Immature natural killer cell (primary cell): Measurements from ENCODE around the gene RNF157. TPM values are rescaled to one million over a fixed set of nuclear protein-coding genes. Genes with fewer than 3 reads are reported as not detected.

ENCODE experiments used
- DNase-seq, 3 donors: peaks; one replicate each; pipeline ENCODE4 v3.0.0; 2022; ENCODE audit warnings: mixed read lengths in 1 of 3
- H3K27ac Mint-ChIP-seq, 6 donors: one replicate each; pipeline ENCODE4 v1.8.0; 2020; ENCODE audit warnings: mixed read lengths in 6 of 6, mild to moderate bottlenecking in 5 of 6, inconsistent platforms in 4 of 6, moderate library complexity in 3 of 6
- H3K27me3 Mint-ChIP-seq, 3 donors: one replicate each; pipeline ENCODE4 v1.8.0; 2020 to 2021; ENCODE audit warnings: low read depth in 3 of 3, mild to moderate bottlenecking in 3 of 3, mixed read lengths in 3 of 3, moderate library complexity in 3 of 3, inconsistent platforms in 1 of 3
- H3K36me3 Mint-ChIP-seq, 3 donors: one replicate each; pipeline ENCODE4 v1.8.0; 2020; ENCODE audit warnings: mixed read lengths in 3 of 3, inconsistent platforms in 2 of 3, mild to moderate bottlenecking in 2 of 3
- H3K4me1 Mint-ChIP-seq, 2 donors: one replicate each; pipeline ENCODE4 v1.8.0; 2020; ENCODE audit warnings: inconsistent platforms in 2 of 2, mild to moderate bottlenecking in 2 of 2, mixed read lengths in 2 of 2, moderate library complexity in 1 of 2
- H3K4me3 Mint-ChIP-seq, 5 donors: one replicate each; pipeline ENCODE4 v1.8.0; 2020; ENCODE audit warnings: mild to moderate bottlenecking in 5 of 5, mixed read lengths in 5 of 5, inconsistent platforms in 3 of 5, moderate library complexity in 3 of 5
- H3K9me3 Mint-ChIP-seq, 6 donors: one replicate each; pipeline ENCODE4 v1.8.0; 2020; ENCODE audit warnings: mild to moderate bottlenecking in 6 of 6, mixed read lengths in 6 of 6, inconsistent platforms in 4 of 6, moderate library complexity in 3 of 6
- polyA plus RNA-seq, 3 donors: library from polyadenylated mRNA; unstranded; fragments of 300-500 nt; fragmentation: Illumina TruSeq; gene quantifications; one replicate each; pipeline ENCODE4 v1.2.3, GENCODE V29; 2021

The RNF157 gene
- polyA plus RNA-seq, 3 donors from 2014 or later: 0.69 to 3.0 (median 1.2) TPM

DNA sequence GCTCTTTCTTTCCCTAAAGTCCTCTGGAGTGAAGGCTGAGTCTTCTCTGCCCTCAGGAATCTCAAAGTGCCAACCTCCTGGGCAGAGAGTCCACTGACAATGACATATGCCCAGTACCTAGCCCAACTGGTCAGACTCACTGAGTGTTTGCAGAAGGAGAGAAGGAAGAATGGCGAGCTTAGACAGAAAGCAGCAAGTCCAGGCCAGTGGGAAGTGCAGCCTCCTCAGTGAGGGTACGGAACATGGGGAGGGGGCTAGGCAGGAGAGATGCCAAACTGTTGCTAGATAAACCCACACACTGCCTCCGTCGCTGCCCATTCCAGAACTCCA lies 137.4 kb downstream of the RNF157 start:
- DNase-seq: no peak
- H3K27me3 Mint-ChIP-seq: peaks cover 3 to 5% (median 4%) of the 10 kb centered on the region in 3 donors
- peaks cover 19 to 24% of the 10 kb centered on the region in 2 donors for H3K4me1 Mint-ChIP-seq
- H3K9me3 Mint-ChIP-seq: no peaks in the 10 kb centered on the region
- peak overlapping the region; percentile 89 to 97 (median 93) for H3K4me3 Mint-ChIP-seq
- H3K27ac Mint-ChIP-seq: peak overlapping the region; percentile 84 to 98 (median 96)
- peaks cover 8 to 14% (median 8%) of the 10 kb centered on the region in 3 donors for H3K36me3 Mint-ChIP-seq

DNA sequence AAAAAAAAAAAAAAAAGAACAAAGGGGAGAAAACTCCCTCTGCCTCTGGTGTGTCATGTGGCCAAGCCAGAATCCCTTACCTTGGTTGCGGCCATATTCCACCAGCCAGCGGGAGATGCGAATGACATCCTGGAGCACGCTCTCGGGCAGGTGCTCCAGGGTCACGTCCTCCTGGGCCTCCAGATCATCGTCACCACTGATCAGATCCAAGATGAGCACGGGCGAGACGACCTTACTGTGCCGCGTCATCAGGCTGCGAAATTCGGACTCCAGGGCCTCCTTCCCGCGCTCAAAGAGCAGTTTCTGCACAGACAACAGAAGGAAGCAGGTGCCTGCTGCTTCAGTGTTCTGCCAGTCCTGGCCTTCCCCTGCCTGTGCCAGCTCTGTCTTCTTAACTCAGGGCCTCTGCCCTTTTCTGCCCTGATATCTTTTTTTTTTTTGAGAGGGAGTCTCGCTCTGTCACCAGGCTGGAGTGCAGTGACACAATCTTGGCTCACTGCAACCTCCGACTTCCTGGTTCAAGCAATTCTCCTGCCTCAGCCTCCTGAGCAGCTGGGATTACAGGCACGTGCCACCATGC lies 142.5 kb downstream of the RNF157 start:
- H3K36me3 Mint-ChIP-seq: peaks cover 12 to 32% (median 17%) of the 10 kb centered on the region in 3 donors
- DNase-seq: no peak
- H3K27me3 Mint-ChIP-seq: peaks cover 0 to 2% (median 0%) of the 10 kb centered on the region in 3 donors
- H3K4me3 Mint-ChIP-seq: no peak overlapping the region
- peaks cover 7 to 12% of the 10 kb centered on the region in 2 donors for H3K4me1 Mint-ChIP-seq
- no peak overlapping the region for H3K27ac Mint-ChIP-seq
- H3K9me3 Mint-ChIP-seq: no peaks in the 10 kb centered on the region

DNA sequence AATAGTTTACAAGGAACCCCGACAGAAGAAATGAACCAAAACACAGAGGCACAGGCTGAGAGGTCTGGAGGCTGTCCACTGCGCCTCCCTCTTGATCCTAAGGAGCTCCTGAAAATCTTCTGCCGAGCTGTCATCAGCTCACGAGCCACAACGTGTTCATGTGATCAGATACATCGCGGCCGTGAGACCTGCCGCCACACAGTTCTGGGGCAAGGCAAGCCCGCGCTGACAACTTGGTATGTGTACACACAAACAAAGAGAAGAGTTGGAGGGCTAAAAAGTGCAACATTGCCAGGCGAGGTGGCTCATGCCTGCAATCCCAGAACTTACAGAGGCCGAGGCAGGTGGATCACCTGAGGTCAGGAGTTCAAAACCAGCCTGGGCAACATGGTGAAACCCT lies 144.3 kb downstream of the RNF157 start:
- DNase-seq: no peak
- Mint-ChIP-seq H3K9me3 (no peaks in the 10 kb centered on the region), H3K27me3 (peaks cover 0 to 2% (median 0%) of the 10 kb centered on the region in 3 donors), H3K27ac (no peak overlapping the region), H3K4me1 (no peaks in the 10 kb centered on the region), H3K36me3 (peaks cover 12 to 30% (median 17%) of the 10 kb centered on the region in 3 donors), H3K4me3 (no peak overlapping the region)

DNA sequence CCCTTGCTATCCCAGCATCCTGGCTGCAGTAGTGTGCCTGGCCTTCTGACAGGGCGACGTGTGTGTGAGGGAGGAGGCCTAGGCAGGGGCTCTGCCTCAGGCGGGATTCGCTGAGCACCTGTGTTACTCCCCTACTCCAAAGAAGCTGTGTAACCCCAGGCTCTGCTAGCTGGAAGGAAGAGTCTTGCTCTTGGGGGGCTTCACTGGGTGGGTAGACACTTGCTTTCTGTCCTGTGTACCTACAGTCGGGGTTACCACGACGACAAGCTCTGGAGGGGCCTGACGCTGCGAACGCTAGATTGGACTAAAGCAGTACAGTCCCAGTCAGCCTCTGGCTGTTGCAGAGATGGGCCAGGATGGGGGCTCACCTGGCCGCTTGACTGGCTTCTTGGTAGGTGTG lies 146.2 kb downstream of the RNF157 start:
- Mint-ChIP-seq H3K27me3 (peaks cover 0 to 2% (median 0%) of the 10 kb centered on the region in 3 donors), H3K36me3 (peaks cover 8 to 26% (median 9%) of the 10 kb centered on the region in 3 donors), H3K27ac (peak overlapping the region in 1 of 6 donors; percentile 5), H3K4me3 (no peak overlapping the region), H3K9me3 (no peaks in the 10 kb centered on the region), H3K4me1 (no peaks in the 10 kb centered on the region)
- DNase-seq: no peak

DNA sequence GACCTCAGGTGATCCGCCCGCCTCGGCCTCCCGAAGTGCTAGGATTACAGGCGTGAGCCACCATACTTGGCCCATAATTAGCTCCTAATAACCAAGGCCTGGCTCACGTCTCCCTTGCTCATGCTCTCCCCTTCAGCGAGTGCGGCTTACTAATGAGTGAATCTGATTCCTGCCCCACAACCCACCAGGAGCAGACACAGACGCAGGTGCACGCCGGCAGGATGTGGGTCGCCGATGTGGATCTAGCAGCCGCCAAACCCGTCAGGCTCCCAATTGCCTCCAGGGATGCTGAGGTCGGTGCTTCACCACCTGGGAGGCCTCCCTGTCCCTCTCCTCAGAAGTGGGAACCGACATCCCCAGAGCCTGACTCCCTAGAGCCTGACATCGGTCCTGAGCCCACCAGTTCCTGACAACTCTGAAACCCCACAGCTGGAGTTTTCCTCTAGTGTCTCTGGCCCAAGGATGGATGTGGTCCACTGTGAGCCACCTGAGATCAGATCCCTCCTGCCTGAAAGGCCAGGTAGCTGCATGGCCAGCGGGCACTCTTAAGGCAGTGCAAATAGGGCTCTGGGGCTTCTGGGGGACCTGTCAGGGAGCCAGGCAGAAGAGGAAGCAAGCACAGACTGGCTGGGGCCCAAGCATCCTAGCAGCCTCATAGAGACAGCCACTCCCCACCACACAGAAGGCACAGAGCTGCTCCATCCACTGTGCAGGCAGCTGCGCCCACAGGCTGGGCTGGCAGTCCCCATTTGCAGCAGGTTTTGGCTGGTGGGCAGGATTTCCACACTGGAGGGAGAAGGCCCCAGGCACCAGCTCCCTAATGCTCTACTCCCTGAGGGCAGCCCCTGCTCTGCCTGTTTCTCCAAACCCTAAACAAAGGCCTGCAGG lies 147.5 kb downstream of the RNF157 start:
- peaks cover 0 to 2% (median 0%) of the 10 kb centered on the region in 3 donors for H3K27me3 Mint-ChIP-seq
- DNase-seq: no peak
- H3K27ac Mint-ChIP-seq: no peak overlapping the region
- no peaks in the 10 kb centered on the region for H3K9me3 Mint-ChIP-seq
- H3K4me3 Mint-ChIP-seq: no peak overlapping the region
- peaks cover 5 to 23% (median 9%) of the 10 kb centered on the region in 3 donors for H3K36me3 Mint-ChIP-seq
- no peaks in the 10 kb centered on the region for H3K4me1 Mint-ChIP-seq

Other genes starting within 250 kb of the RNF157 start
- gene CDK3, start 239.6 kb downstream of the RNF157 start, polyA plus RNA-seq: 1 to 10 TPM in 2 of 3 donors, not detected in 1; 1.0 to 1.1 TPM
- not detected for gene EVPL, start 213.2 kb downstream of the RNF157 start, polyA plus RNA-seq
- gene SRP68, start 168.0 kb downstream of the RNF157 start, polyA plus RNA-seq: 10 to 100 TPM; 30.1 to 62.6 (median 61.0) TPM
- under 1 TPM in 1 of 3 donors, not detected in 2; 0.18 TPM for gene GALR2, start 165.7 kb downstream of the RNF157 start, polyA plus RNA-seq
- gene ZACN, start 161.3 kb downstream of the RNF157 start, polyA plus RNA-seq: under 1 TPM in 2 of 3 donors, not detected in 1; 0.59 to 0.60 TPM
- 10 to 100 TPM; 37.2 to 78.9 (median 56.9) TPM for gene EXOC7, start 136.7 kb downstream of the RNF157 start, polyA plus RNA-seq
- not detected for gene FOXJ1, start 99.2 kb downstream of the RNF157 start, polyA plus RNA-seq
- 1 to 10 TPM; 1.5 to 4.5 (median 3.9) TPM for gene UBALD2, start 24.9 kb upstream of the RNF157 start, polyA plus RNA-seq
- under 1 TPM in 1 of 3 donors, not detected in 2; 0.28 TPM for gene QRICH2, start 67.8 kb upstream of the RNF157 start, polyA plus RNA-seq
- 10 to 100 TPM; 59.8 to 87.6 (median 75.5) TPM for gene PRPSAP1, start 113.4 kb upstream of the RNF157 start, polyA plus RNA-seq
- gene SPHK1, start 144.1 kb upstream of the RNF157 start, polyA plus RNA-seq: 1 to 10 TPM; 3.3 to 7.6 (median 6.5) TPM
- 10 to 100 TPM in 1 of 3 donors, 1 to 10 TPM in 1, under 1 TPM in 1; 0.19 to 14.3 (median 5.2) TPM for gene UBE2O, start 212.7 kb upstream of the RNF157 start, polyA plus RNA-seq
- gene AANAT, start 227.1 kb upstream of the RNF157 start, polyA plus RNA-seq: under 1 TPM in 1 of 3 donors, not detected in 2; 0.34 TPM